ENCODE measurements around the gene NLK. TPM values are rescaled to one million over a fixed set of nuclear protein-coding genes. Genes with fewer than 3 reads are reported as not detected.

The NLK gene
- polyA plus RNA-seq, 1 donor from 2014 or later = 81.7 TPM

- peaks cover 3% of the 10 kb centered on the region for H3K36me3 ChIP-seq (ENCODE audit: insufficient read depth, low read length)
- no peaks in the 10 kb centered on the region for H3K79me2 ChIP-seq (replicated peaks; ENCODE audit: insufficient read depth, low read length)
- H2AFZ ChIP-seq (ENCODE audit: low read depth, low read length) = no peak overlapping the region
- H3K27ac ChIP-seq (ENCODE audit: low read length) = no peak overlapping the region
- no peaks in the 10 kb centered on the region for H3K27me3 ChIP-seq (ENCODE audit: insufficient read depth, low read depth, low read length)
- no peaks in the 10 kb centered on the region for H3K9me2 ChIP-seq (ENCODE audit: insufficient read depth, low read length)
- H3K9me3 ChIP-seq (ENCODE audit: low read length) = no peaks in the 10 kb centered on the region
- no peak overlapping the region for H3K4me3 ChIP-seq (ENCODE audit: low read length)
- H3F3A ChIP-seq (ENCODE audit: insufficient read depth, low read length, poor library complexity, severe bottlenecking) = no peaks in the 10 kb centered on the region
- no peak overlapping the region for H3K9ac ChIP-seq (ENCODE audit: low read length)
- TF ChIP-seq REST (IDR thresholded peaks at IDR 0.05; ENCODE audit: borderline replicate concordance) (no peak), SMC3 (conservative IDR thresholded peaks at IDR 0.05; ENCODE audit: poor library complexity) (no peak), EZH2 (IDR thresholded peaks at IDR 0.05; ENCODE audit: borderline replicate concordance, insufficient read depth, low read length, poor library complexity, severe bottlenecking) (no peak), EP300 (conservative IDR thresholded peaks at IDR 0.05; ENCODE audit: poor library complexity, severe bottlenecking) (no peak), CTCF (IDR thresholded peaks at IDR 0.05; ENCODE audit: poor library complexity, severe bottlenecking) (no peak), MXI1 (conservative IDR thresholded peaks at IDR 0.05; ENCODE audit: poor library complexity, severe bottlenecking) (no peak), TAF1 (IDR thresholded peaks at IDR 0.05; ENCODE audit: low read depth) (no peak), POLR2AphosphoS5 (IDR thresholded peaks at IDR 0.05) (no peak), RAD21 (conservative IDR thresholded peaks at IDR 0.05) (no peak)
- H4K20me1 ChIP-seq (ENCODE audit: insufficient read depth) = no peaks in the 10 kb centered on the region
- H3K4me2 ChIP-seq (ENCODE audit: low read length) = no peak overlapping the region
Observed at GRCh38 chr17:28170771-28171170, 128.3 kb downstream of the NLK start.

GRCh38 chr17:28173031-28173561 lies 130.6 kb downstream of the NLK start:
- H4K20me1 ChIP-seq (ENCODE audit: insufficient read depth) = no peaks in the 10 kb centered on the region
- no peak overlapping the region for H3K4me3 ChIP-seq (ENCODE audit: low read length)
- no peak for TF ChIP-seq MXI1 (conservative IDR thresholded peaks at IDR 0.05; ENCODE audit: poor library complexity, severe bottlenecking)
- no peak overlapping the region for H2AFZ ChIP-seq (ENCODE audit: low read depth, low read length)
- H3K9me3 ChIP-seq (ENCODE audit: low read length) = no peaks in the 10 kb centered on the region
- H3K27me3 ChIP-seq (ENCODE audit: insufficient read depth, low read depth, low read length) = no peaks in the 10 kb centered on the region
- H3F3A ChIP-seq (ENCODE audit: insufficient read depth, low read length, poor library complexity, severe bottlenecking) = no peaks in the 10 kb centered on the region
- no peak overlapping the region for H3K27ac ChIP-seq (ENCODE audit: low read length)
- H3K9ac ChIP-seq (ENCODE audit: low read length) = no peak overlapping the region
- H3K36me3 ChIP-seq (ENCODE audit: insufficient read depth, low read length) = peaks cover 3% of the 10 kb centered on the region
- no peaks in the 10 kb centered on the region for H3K9me2 ChIP-seq (ENCODE audit: insufficient read depth, low read length)
- no peaks in the 10 kb centered on the region for H3K79me2 ChIP-seq (replicated peaks; ENCODE audit: insufficient read depth, low read length)
- H3K4me2 ChIP-seq (ENCODE audit: low read length) = no peak overlapping the region

DNA sequence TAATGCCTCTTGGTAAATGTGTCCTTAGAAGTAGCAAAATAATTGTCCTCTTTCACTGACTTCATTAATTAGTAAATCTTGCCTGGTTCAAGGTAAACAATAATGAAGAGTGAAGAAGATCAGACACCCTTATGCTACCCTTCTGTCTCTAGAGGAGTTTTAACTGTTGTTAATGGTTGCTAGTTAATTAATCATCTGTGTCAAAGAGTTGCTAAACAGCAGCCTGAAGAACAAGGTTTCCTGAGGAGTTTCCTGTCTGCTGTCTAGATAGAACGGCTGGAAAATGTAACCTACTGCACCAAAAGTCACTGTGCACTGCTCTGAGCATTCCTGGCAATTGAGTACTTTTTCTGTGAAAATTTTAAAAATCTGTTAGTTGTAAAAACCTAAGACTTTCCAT lies 131.3 kb downstream of the NLK start:
- no peak overlapping the region for H3K27ac ChIP-seq (ENCODE audit: low read length)

More for the DNA sequence above, 131.3 kb downstream of the NLK start:
- no peak overlapping the region for H3K4me3 ChIP-seq (ENCODE audit: low read length)
- no peak for TF ChIP-seq TAF1 (IDR thresholded peaks at IDR 0.05; ENCODE audit: low read depth)
- no peak for TF ChIP-seq EZH2 (IDR thresholded peaks at IDR 0.05; ENCODE audit: borderline replicate concordance, insufficient read depth, low read length, poor library complexity, severe bottlenecking)
- no peaks in the 10 kb centered on the region for H3K9me2 ChIP-seq (ENCODE audit: insufficient read depth, low read length)
- no peaks in the 10 kb centered on the region for H3K9me3 ChIP-seq (ENCODE audit: low read length)
- H4K20me1 ChIP-seq (ENCODE audit: insufficient read depth) = no peaks in the 10 kb centered on the region
- no peaks in the 10 kb centered on the region for H3K79me2 ChIP-seq (replicated peaks; ENCODE audit: insufficient read depth, low read length)
- H3K4me2 ChIP-seq (ENCODE audit: low read length) = no peak overlapping the region
- H3K27me3 ChIP-seq (ENCODE audit: insufficient read depth, low read depth, low read length) = no peaks in the 10 kb centered on the region
- H2AFZ ChIP-seq (ENCODE audit: low read depth, low read length) = no peak overlapping the region
- no peak overlapping the region for H3K9ac ChIP-seq (ENCODE audit: low read length)
- H3F3A ChIP-seq (ENCODE audit: insufficient read depth, low read length, poor library complexity, severe bottlenecking) = no peaks in the 10 kb centered on the region
- peaks cover 3% of the 10 kb centered on the region for H3K36me3 ChIP-seq (ENCODE audit: insufficient read depth, low read length)

Data from neural cell (in vitro differentiated cells).